Activated CD4-positive, alpha-beta T cell treated with anti-CD3 and anti-CD28 coated beads for 36 hours (primary cell): ENCODE results near the gene FAM161B. TPM values are rescaled to one million over a fixed set of nuclear protein-coding genes. Genes with fewer than 3 reads are reported as not detected.

Experiments used
- total RNA-seq, 2 experiments: library from RNA; stranded (reverse); gene quantifications; one replicate each; pipeline ENCODE4 v1.2.3, GENCODE V29; 2021

FAM161B gene
- total RNA-seq, 2 experiments from 2014 or later: 1.2 to 1.4 TPM

Other genes starting within 250 kb of the FAM161B start
- gene PNMA1, start 235.7 kb downstream of the FAM161B start, total RNA-seq: 10 to 100 TPM; 23.2 to 28.8 TPM
- 10 to 100 TPM; 12.6 to 14.3 TPM for gene PTGR2, start 98.3 kb downstream of the FAM161B start, total RNA-seq
- 10 to 100 TPM; 58.6 to 66.2 TPM for gene ZNF410, start 63.2 kb downstream of the FAM161B start, total RNA-seq
- 10 to 100 TPM; 14.1 to 17.0 TPM for gene COQ6, start 208 bp upstream of the FAM161B start, total RNA-seq
- 10 to 100 TPM in 1 of 2 experiments, 1 to 10 TPM in 1; 8.7 to 10.0 TPM for gene ENTPD5, start 69.2 kb upstream of the FAM161B start, total RNA-seq
- gene BBOF1, start 69.3 kb upstream of the FAM161B start, total RNA-seq: 1 to 10 TPM; 1.9 to 2.1 TPM
- gene ALDH6A1, start 134.4 kb upstream of the FAM161B start, total RNA-seq: 10 to 100 TPM; 17.2 to 24.6 TPM
- 10 to 100 TPM; 10.3 to 13.2 TPM for gene LIN52, start 134.9 kb upstream of the FAM161B start, total RNA-seq